ENCODE data around the gene SFTA2.

DNA sequence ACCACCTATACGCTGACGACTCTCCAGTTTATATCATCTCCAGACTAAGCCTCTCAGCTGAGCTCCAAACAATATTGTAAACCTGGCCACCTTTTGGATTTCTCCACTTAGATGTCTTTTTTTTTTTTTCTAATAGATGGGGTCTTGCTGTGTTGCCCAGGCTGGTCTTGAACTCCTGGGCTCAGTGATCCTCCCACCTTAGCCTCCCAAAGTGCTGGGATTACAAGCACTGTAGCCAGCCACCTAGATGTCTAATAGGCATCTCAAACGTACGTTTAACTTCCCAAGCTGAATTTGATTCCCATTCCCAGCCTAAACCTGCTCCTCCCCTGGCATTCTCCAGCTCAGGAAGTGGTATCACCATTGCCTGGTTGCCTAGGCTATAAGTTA lies 42.5 kb downstream of the SFTA2 start:
- TF ChIP-seq, protein P1, sequence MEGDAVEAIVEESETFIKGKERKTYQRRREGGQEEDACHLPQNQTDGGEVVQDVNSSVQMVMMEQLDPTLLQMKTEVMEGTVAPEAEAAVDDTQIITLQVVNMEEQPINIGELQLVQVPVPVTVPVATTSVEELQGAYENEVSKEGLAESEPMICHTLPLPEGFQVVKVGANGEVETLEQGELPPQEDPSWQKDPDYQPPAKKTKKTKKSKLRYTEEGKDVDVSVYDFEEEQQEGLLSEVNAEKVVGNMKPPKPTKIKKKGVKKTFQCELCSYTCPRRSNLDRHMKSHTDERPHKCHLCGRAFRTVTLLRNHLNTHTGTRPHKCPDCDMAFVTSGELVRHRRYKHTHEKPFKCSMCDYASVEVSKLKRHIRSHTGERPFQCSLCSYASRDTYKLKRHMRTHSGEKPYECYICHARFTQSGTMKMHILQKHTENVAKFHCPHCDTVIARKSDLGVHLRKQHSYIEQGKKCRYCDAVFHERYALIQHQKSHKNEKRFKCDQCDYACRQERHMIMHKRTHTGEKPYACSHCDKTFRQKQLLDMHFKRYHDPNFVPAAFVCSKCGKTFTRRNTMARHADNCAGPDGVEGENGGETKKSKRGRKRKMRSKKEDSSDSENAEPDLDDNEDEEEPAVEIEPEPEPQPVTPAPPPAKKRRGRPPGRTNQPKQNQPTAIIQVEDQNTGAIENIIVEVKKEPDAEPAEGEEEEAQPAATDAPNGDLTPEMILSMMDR (IDR thresholded peaks at IDR 0.05), result no peak
- no peak for TF ChIP-seq ZFX (IDR thresholded peaks at IDR 0.05; ENCODE audit: borderline replicate concordance)
